Limb (tissue), 2 donors: ENCODE measurements around the gene GJB3.
"Not testable (repeated sequence)": the region's sequence is repeated elsewhere in the genome, so short reads cannot be mapped to it uniquely, and the experiment has no call there.

Source experiments
- DNase-seq, 2 donors: peaks; one replicate each; pipeline ENCODE4 v3.0.0-alpha.2; 2016; ENCODE audit errors: extremely low spot score in 2 of 2

GJB3 gene

GRCh38 chr1:34785231-34785874, 4.3 kb downstream of the GJB3 start:
- DNase-seq, result no peak

DNA sequence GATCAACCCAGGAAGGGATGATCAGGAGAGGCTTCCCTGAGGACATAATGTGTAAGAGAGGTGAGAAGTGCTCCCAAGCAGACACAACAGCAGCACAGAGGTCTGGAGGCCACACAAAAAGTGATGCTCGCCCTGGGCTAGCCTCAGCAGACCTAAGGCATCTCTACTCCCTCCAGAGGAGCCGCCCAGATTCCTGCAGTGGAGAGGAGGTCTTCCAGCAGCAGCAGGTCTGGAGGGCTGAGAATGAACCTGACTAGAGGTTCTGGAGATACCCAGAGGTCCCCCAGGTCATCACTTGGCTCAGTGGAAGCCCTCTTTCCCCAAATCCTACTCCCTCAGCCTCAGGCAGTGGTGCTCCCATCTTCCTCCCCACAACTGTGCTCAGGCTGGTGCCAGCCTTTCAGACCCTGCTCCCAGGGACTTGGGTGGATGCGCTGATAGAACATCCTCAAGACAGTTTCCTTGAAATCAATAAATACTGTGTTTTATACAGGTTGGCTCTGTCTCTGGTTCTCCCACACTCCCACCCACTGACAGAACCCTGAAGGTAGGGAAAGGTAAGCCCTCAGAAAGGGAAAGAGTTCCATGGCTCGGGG, 5.0 kb downstream of the GJB3 start:
- no peak for DNase-seq

- DNase-seq, result peak; percentile 66 to 72
Measured at GRCh38 chr1:34786521-34787325, 5.7 kb downstream of the GJB3 start.

GRCh38 chr1:34787461-34788420, 6.7 kb downstream of the GJB3 start:
- no peak for DNase-seq

DNA sequence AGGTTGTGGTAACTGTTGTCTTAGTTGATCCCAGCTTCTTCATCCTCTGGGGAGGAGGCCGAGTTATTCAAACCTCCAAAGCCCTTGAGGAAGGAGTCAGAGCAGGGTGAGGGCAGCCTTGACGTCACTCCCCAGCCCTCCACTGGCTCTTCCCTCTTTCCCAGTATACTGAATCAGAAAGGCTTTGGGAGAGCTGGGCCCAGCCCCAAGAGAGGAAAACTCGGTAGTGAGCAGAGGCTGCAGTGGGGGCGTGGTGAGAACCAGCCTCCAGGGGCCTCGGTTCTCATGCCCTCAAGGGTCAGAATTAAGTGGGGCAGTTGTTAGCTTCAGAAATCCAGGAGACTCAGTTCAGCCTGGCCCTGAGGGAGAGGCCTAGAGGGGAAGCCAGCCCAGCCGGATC, 10.0 kb downstream of the GJB3 start:
- DNase-seq, result no peak

DNA sequence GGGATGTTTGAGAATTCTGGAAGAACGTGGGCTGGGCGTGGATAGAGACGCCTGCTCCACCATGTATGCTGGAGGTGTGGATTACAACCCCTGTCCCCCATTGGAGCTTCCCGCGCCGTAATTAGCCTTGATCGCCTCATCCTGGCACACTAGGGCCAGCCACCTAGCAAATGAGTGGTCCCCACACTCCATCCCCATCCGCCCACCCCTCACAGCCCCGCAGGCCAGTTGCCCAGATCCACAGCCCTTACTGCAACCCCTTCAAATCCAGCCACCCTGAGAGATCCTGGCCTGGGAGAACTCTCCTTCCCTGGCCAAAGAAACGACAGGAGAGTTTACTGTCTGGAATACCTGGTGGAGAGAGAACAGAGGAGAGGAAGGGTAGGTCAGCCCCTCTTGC, 11.4 kb downstream of the GJB3 start:
- no peak for DNase-seq

- DNase-seq, result no peak
Measured at GRCh38 chr1:34792868-34793727, 12.1 kb downstream of the GJB3 start, which contains the start of gene GJA4. TSS of gene GJA4 (plus strand) at chr1:34792999. CDS start at chr1:34794214, 1,215 bp downstream.

- no peak for DNase-seq
Measured at GRCh38 chr1:34794001-34794789, 13.2 kb downstream of the GJB3 start.

DNA sequence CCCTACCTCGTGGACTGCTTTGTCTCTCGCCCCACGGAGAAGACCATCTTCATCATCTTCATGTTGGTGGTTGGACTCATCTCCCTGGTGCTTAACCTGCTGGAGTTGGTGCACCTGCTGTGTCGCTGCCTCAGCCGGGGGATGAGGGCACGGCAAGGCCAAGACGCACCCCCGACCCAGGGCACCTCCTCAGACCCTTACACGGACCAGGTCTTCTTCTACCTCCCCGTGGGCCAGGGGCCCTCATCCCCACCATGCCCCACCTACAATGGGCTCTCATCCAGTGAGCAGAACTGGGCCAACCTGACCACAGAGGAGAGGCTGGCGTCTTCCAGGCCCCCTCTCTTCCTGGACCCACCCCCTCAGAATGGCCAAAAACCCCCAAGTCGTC, 13.8 kb downstream of the GJB3 start:
- DNase-seq, result no peak

DNA sequence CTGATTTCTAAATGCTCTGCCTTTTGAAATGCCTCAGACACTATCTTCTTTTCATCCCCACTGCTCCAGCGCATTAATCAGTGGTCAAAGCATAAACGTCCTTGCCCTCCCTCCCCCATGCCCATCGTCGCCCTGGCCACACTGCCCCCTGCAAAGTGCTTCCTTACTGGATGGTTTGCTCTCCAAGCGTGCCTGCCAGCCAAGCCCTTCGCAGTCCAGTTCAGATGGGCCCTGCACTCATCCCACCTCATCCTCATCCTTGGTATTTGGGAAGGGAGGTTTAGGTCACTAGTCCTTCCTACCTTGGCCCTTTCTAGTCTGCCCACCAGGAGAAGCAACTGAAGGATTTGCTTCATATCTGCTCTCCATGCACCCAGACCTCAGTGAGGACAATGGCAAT, 14.9 kb downstream of the GJB3 start:
- no peak for DNase-seq

- no peak for DNase-seq
Measured at GRCh38 chr1:34796990-34797389, 16.0 kb downstream of the GJB3 start.

- no peak for DNase-seq
Measured at GRCh38 chr1:34800214-34800613, 19.2 kb downstream of the GJB3 start.

DNA sequence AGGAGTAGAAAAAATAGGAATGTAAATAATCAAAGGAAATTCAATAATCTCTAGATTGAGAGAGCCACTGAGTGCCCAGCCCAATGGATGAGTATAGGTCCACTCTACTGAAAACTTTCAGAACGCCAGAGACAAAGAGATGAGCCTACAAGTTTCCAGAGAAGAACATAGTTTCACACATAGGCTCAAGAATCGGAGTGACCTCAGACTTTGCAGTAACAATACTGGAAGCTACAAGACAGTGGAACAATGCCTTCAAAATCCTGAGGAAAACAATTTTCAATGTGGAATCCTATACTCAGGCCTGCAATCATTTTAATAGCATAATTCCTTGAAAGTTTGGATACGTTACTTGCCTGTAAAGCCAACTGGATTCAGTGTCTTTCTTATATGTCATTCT, 22.8 kb downstream of the GJB3 start:
- DNase-seq, result no peak

DNA sequence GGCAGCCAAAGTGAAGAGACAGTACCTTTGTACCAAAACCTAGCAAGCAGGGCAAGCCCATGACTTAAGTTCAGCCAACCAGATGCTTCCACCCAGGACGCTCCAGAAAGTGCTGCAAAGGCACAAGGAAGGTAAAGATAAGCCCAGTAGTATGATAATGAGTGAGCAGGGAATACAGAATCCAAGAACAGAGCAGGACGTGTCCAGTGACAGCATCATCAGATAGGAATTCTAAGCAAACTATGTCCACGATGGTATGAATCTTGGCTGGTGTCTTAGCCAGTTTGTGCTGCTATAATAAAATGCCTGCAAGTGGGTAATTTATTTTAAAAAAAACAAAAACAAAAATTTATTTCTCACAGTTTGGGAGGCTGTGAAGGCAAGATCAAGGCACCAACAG, 25.4 kb downstream of the GJB3 start:
- no peak for DNase-seq

DNA sequence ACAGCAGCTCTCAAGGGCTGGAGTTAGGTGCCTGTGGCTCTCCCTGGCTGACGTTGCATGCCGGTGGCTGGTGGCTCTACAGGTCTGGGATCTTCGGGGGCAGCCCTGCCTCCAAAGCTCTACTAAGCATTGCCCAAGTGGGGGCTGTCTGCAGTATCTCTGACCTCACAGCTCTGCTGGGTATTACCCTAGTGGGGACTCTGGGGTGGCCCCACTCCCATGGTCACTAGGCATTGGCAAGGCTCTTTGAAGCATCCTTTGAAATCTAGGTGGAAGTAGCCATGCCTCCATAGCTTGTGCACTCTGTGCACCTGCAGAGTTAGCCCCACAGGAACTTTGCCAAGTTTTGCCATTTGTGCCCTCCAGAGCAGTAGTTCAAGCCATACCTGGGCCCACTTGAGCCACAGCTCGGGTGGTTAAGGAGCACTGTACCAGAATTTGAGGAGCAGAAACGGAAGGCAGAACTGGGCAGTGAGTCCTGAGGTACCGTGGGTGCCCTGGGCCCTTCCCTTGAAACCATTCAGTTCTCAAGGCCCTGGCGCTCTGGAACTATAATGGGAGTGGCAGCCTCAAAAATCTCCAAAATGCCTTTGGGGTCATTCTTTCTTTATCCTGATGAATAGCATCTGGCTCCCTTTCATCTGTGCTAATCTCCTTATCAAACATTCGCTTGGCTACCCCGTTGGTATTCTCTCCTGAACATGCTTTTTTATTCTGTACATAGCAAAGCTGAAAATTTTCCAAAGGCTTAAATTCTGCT, 27.2 kb downstream of the GJB3 start:
- DNase-seq, result no peak

- not testable (repeated sequence) for DNase-seq
Measured at GRCh38 chr1:34810781-34811180, 29.8 kb downstream of the GJB3 start.

DNA sequence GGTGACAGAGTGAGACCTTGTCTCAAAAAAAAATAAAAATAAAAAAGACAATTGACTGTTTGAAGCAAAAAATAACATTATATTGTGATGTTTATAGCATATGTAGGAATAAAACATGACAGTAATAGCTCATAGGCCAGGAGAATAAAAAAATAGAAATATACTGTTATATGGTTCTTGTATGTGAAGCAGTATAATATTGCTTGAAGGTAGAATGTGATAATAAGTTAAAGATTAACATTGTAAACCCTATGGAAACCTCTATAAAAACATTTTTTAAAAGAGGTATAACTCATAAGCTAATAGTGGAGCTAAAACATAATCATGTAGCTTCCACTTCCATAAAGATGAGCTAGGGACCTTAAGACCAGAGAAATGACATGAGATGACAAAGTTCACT, 35.3 kb downstream of the GJB3 start:
- DNase-seq, result no peak

GRCh38 chr1:34816778-34817177, 35.8 kb downstream of the GJB3 start:
- no peak for DNase-seq

GRCh38 chr1:34818862-34819261, 37.8 kb downstream of the GJB3 start:
- DNase-seq, result not testable (repeated sequence)
